Measurements from ENCODE around the gene SLC10A7. TPM values are rescaled to one million over a fixed set of nuclear protein-coding genes. Genes with fewer than 3 reads are reported as not detected.

The SLC10A7 gene
- total RNA-seq = 10 to 100 TPM; 15.1 to 16.3 TPM

GRCh38 chr4:146521541-146522097, at the start of gene SLC10A7:
SLC10A7 (minus strand) TSS chr4:146521940; CDS start chr4:146521717, 223 bp downstream.
- ChIA-PET CTCF (no interaction called here), POLR2A (interaction anchor here (0.6 to 0.7 kb wide), 2 partner anchors 55 to 656 kb away, joined by 3 read pairs; no protein-coding TSS in a partner anchor)

- CTCF ChIA-PET = no interaction called here
- POLR2A ChIA-PET = no interaction called here
Observed at GRCh38 chr4:146567396-146567795, 45.7 kb upstream of the SLC10A7 start.

GRCh38 chr4:146564492-146564891, 42.8 kb upstream of the SLC10A7 start:
- ChIA-PET CTCF (no interaction called here), POLR2A (no interaction called here)

GRCh38 chr4:146550161-146550560, 28.4 kb upstream of the SLC10A7 start:
- ChIA-PET CTCF (no interaction called here), POLR2A (no interaction called here)

- CTCF ChIA-PET = no interaction called here
- POLR2A ChIA-PET = no interaction called here
Observed at GRCh38 chr4:146548443-146548842, 26.7 kb upstream of the SLC10A7 start.

- ChIA-PET POLR2A (no interaction called here), CTCF (no interaction called here)
Observed at GRCh38 chr4:146545102-146545501, 23.4 kb upstream of the SLC10A7 start.

- POLR2A ChIA-PET = no interaction called here
- CTCF ChIA-PET = no interaction called here
Observed at GRCh38 chr4:146534178-146534577, 12.4 kb upstream of the SLC10A7 start.

GRCh38 chr4:146525754-146526153, 4.0 kb upstream of the SLC10A7 start:
- POLR2A ChIA-PET = no interaction called here
- CTCF ChIA-PET = no interaction called here

GRCh38 chr4:146524663-146525062, 2.9 kb upstream of the SLC10A7 start:
- POLR2A ChIA-PET = no interaction called here
- CTCF ChIA-PET = no interaction called here

- POLR2A ChIA-PET = no interaction called here
- CTCF ChIA-PET = interaction anchor here (0.6 kb wide), 1 partner anchor 72 kb away, joined by 3 read pairs; no protein-coding TSS in a partner anchor
Observed at GRCh38 chr4:146522869-146523205, 1.1 kb upstream of the SLC10A7 start.

- POLR2A ChIA-PET = interaction anchor here (0.7 kb wide), 1 partner anchor 55 kb away, joined by 3 read pairs; no protein-coding TSS in a partner anchor
Observed at GRCh38 chr4:146522098-146522868, 543 bp upstream of the SLC10A7 start.

GRCh38 chr4:146520896-146521540, 722 bp downstream of the SLC10A7 start:
- CTCF ChIA-PET = no interaction called here

More at GRCh38 chr4:146522098-146522868, 543 bp upstream of the SLC10A7 start:
- CTCF ChIA-PET = no interaction called here

GRCh38 chr4:146514651-146515357, 6.9 kb downstream of the SLC10A7 start:
- ChIA-PET CTCF (no interaction called here), POLR2A (no interaction called here)

More at GRCh38 chr4:146520896-146521540, 722 bp downstream of the SLC10A7 start:
- POLR2A ChIA-PET = interaction anchor here (0.6 kb wide), 1 partner anchor 656 kb away, joined by 3 read pairs; no protein-coding TSS in a partner anchor

GRCh38 chr4:146513548-146513947, 8.2 kb downstream of the SLC10A7 start:
- CTCF ChIA-PET = no interaction called here
- POLR2A ChIA-PET = no interaction called here

- ChIA-PET POLR2A (interaction anchor here (0.7 kb wide), 1 partner anchor 81 kb away, joined by 6 read pairs; no protein-coding TSS in a partner anchor), CTCF (no interaction called here)
Observed at GRCh38 chr4:146511381-146511780, 10.4 kb downstream of the SLC10A7 start.

- POLR2A ChIA-PET = no interaction called here
Observed at GRCh38 chr4:146510942-146511341, 10.8 kb downstream of the SLC10A7 start.

GRCh38 chr4:146508229-146508939, 13.4 kb downstream of the SLC10A7 start:
- CTCF ChIA-PET = no interaction called here
- POLR2A ChIA-PET = no interaction called here

More at GRCh38 chr4:146510942-146511341, 10.8 kb downstream of the SLC10A7 start:
- CTCF ChIA-PET = no interaction called here

- POLR2A ChIA-PET = no interaction called here
Observed at GRCh38 chr4:146507632-146508031, 14.1 kb downstream of the SLC10A7 start.

GRCh38 chr4:146506272-146506671, 15.5 kb downstream of the SLC10A7 start:
- ChIA-PET CTCF (no interaction called here), POLR2A (interaction anchor here (0.6 kb wide), 1 partner anchor 171 kb away, joined by 7 read pairs; no protein-coding TSS in a partner anchor)

More at GRCh38 chr4:146507632-146508031, 14.1 kb downstream of the SLC10A7 start:
- CTCF ChIA-PET = no interaction called here

GRCh38 chr4:146500216-146500615, 21.5 kb downstream of the SLC10A7 start:
- ChIA-PET CTCF (no interaction called here), POLR2A (no interaction called here)
